Left forelimb (tissue), 1 donor: Measurements from ENCODE around the gene COMT.

ENCODE experiments used
- DNase-seq: peaks from one replicate; pipeline ENCODE4 v3.0.0-alpha.2; 2018; ENCODE audit warnings: low spot score

Gene COMT

GRCh38 chr22:19995611-19996339 is 54.2 kb downstream of the COMT start:
- no peak for DNase-seq

GRCh38 chr22:19996694-19997384 is 55.3 kb downstream of the COMT start:
- no peak for DNase-seq

GRCh38 chr22:19997561-19998231 is 56.1 kb downstream of the COMT start:
- DNase-seq, result no peak

- DNase-seq, result no peak
Observed at GRCh38 chr22:19998232-19998951, 56.8 kb downstream of the COMT start.

GRCh38 chr22:19998991-19999820 is 57.6 kb downstream of the COMT start:
- DNase-seq, result no peak

GRCh38 chr22:20000246-20001081 is 58.9 kb downstream of the COMT start:
- no peak for DNase-seq

GRCh38 chr22:20001082-20001638 is 59.6 kb downstream of the COMT start:
- DNase-seq, result no peak

GRCh38 chr22:20002128-20002527 is 60.6 kb downstream of the COMT start:
- DNase-seq, result no peak

- DNase-seq, result no peak
Observed at GRCh38 chr22:20002636-20003035, 61.1 kb downstream of the COMT start.

GRCh38 chr22:20003304-20003703 is 61.7 kb downstream of the COMT start:
- no peak for DNase-seq

GRCh38 chr22:20004464-20004863 is 62.9 kb downstream of the COMT start:
- DNase-seq, result no peak

- no peak for DNase-seq
Observed at GRCh38 chr22:20008221-20008995, 66.8 kb downstream of the COMT start.

GRCh38 chr22:20009018-20009491 is 67.5 kb downstream of the COMT start:
- DNase-seq, result no peak

GRCh38 chr22:20009582-20010306 is 68.2 kb downstream of the COMT start:
- no peak for DNase-seq

- DNase-seq, result no peak
Observed at GRCh38 chr22:20010307-20011122, 68.9 kb downstream of the COMT start.

GRCh38 chr22:20011123-20011992 is 69.8 kb downstream of the COMT start:
- DNase-seq, result no peak
